GM12873 (cell line): ENCODE data around the gene LRTM1.

Experiments
- TF ChIP-seq, protein P1 (sequence below): IDR thresholded peaks from 2 replicates; pipeline ENCODE4 v1.5.1; 2012; ENCODE audit warnings: low read depth, mild to moderate bottlenecking, moderate library complexity, low read length, control low read depth; ENCODE audit not compliant: insufficient read depth; ENCODE audit errors: missing control alignments

The LRTM1 gene

DNA sequence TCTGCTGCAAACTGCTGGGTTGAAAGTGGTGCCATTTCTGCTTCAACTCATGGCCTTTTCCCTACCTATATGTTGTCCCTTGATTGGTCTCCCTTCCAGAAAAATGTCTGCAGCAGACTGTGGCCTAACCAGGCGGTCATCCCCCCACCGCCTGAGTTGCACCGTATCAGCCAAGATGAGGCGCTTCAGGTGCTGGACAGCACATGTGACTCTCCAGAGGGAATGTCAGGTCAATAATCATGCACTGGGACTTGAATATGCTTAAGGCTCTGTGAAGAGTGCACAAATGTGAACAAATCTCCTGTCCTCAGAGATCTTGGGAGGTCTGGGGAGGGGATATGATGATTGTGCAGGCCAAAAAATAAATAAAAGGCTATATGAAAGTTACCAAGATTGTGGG, 32.2 kb downstream of the LRTM1 start:
- TF ChIP-seq, protein P1, sequence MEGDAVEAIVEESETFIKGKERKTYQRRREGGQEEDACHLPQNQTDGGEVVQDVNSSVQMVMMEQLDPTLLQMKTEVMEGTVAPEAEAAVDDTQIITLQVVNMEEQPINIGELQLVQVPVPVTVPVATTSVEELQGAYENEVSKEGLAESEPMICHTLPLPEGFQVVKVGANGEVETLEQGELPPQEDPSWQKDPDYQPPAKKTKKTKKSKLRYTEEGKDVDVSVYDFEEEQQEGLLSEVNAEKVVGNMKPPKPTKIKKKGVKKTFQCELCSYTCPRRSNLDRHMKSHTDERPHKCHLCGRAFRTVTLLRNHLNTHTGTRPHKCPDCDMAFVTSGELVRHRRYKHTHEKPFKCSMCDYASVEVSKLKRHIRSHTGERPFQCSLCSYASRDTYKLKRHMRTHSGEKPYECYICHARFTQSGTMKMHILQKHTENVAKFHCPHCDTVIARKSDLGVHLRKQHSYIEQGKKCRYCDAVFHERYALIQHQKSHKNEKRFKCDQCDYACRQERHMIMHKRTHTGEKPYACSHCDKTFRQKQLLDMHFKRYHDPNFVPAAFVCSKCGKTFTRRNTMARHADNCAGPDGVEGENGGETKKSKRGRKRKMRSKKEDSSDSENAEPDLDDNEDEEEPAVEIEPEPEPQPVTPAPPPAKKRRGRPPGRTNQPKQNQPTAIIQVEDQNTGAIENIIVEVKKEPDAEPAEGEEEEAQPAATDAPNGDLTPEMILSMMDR, result no peak

DNA sequence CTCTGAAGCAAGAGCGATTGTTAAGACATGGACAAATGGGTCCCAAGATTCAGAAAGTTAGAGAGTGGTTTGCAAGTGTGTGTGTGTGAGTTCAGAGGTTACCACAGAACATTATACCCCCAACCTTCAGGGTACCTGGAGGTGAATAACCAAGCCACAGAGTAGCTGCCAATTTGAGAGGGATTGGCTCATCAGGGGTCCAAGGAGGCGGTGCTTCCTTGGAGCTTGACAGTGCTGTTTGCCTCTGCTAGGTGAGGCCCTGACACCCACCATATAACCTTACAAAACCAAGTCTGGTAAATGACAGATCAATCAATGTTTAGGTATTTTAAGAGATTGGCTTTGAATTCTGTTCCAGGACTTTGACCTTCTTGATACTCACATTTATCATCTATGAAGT, 35.7 kb downstream of the LRTM1 start:
- TF ChIP-seq, protein P1, result no peak

DNA sequence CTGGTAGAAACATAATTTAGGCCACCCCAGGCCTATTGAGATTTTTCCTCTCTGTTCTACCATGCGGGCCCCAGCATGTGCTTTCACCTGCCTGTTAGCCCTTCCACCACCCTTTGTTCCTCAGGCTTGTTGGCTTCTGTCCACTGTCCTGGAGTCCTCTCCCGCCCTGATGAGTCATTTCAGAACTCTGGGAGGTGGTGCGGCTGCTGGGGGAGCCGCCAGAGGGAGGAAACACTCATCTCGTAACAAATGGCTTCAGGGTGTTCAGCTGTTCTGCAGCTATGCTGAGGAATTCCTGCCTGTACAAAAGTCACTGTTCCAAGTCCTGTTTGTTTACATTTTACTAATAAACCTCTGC, 36.3 kb downstream of the LRTM1 start:
- TF ChIP-seq, protein P1, result no peak

DNA sequence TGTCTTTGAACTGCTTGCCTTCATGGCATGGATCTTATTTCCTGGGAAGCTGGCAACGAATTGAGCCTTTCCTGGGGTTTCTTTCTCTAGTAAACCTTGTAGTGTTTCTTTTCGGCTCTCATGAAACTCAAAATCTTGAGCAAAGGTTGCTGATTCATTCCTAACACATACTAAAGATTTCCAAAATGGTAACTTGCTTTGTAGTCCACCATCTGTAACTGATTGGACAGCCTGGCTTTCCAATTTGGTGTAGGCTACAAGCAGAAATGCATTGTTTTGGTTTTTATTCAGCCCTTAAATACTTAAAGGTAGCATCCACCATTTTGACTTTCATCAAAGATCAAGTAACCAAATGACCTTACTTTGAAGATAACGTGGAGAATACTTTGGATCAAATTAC, 38.1 kb downstream of the LRTM1 start:
- TF ChIP-seq, protein P1, result no peak

DNA sequence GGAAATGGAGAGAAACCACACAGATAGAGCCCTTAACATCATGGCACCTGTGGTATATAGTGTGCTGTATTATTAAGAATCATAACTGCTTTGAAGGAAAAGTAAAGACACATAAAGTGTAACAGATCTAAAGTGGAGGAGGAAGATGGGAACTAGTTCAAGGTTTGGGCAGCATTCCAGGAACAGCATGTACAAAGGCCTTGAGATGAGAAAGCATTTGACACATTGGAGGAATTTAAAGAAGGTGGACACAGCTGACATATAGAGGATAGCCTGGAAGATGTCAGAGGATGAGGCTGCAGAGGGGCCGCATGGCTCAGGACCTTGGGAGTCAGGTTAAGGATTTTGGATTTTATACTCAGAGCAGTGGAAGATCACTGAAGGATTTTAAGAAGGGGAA, 39.0 kb downstream of the LRTM1 start:
- TF ChIP-seq, protein P1, result no peak

DNA sequence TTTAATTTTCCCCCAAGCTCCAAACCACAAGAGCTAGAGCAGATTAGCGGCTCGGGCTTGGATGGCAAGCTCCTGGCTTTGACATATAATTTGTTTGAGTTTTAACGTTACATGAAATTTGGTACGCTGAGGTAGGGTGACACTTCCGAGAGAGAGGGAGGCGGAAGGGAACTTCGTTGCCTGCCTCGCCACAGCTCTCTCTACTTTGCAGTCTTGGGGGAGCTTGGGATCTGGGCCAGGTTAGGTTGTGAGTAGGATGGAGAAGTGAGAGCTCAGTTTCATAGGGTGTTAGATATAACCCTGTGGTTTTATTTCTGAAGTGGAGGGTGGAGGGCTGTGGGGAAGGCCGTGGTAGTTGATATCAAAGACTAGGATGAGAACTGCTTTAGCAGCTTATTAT, 39.7 kb downstream of the LRTM1 start:
- TF ChIP-seq, protein P1, result no peak

DNA sequence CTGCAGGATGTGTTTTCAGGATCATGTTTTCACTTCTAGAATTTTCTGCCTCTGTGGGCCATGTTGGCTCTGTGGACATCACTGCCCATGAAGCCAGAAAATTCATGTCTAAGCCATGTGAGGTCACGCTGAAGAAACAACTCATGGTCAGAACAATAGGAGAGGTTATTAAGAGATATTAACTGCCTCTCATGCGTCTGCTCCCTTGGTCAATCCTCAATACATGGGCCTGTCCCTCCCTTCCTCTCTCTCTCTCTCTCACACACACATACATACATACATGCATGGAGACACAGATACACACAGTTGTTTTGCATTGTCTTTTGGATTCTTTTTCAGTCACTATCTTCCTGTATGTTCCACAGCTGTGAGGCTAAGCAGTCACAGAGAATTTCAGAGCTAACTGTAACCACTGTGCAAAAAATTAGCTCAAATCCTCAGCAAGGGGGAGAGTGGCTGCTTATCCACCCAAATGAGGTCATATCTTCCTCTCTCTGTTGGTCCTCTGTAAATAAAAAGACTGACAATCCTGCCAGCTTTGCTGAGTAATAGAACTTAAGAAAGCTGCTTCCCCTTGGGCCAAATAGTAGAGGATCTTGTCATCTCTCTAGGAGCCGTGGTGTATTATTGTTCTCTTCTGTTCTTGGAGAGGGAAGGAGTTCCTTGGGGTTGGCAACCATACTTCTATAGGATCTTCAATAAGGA, 45.6 kb downstream of the LRTM1 start:
- TF ChIP-seq, protein P1, result no peak
